SK-MEL-5 (cell line): ENCODE measurements around the gene GASK1B. TPM values are rescaled to one million over a fixed set of nuclear protein-coding genes. Genes with fewer than 3 reads are reported as not detected.

Experiments used
- DNase-seq: peaks from one replicate; pipeline ENCODE4 v3.0.0-alpha.2; 2016; ENCODE audit warnings: low read depth, low spot score
- in situ Hi-C: cut with HindIII; loops from 2 replicates; pipeline ENCODE4 v1.10.0; 2016; ENCODE audit warnings: low sequenced_read_pairs, high pct_unique_total_duplicates, low pct_unique_long_range_greater_than_20kb
- polyA plus RNA-seq, 2 experiments: library from polyadenylated mRNA; depleted of rRNA; stranded (reverse); fragments of >200 nt; gene quantifications; 2 replicates each; pipeline ENCODE4 v1.2.3, GENCODE V29; 2015
- total RNA-seq: library from RNA; depleted of rRNA; stranded (reverse); fragments of >200 nt; shearing (Covaris generic); gene quantifications from 2 replicates; pipeline ENCODE4 v1.2.3, GENCODE V29; 2014; rRNA removed

Gene GASK1B
- total RNA-seq, result 11.7 and 12.8 TPM in 2 replicates
- 24.4 and 29.9 TPM in 2 replicates for polyA plus RNA-seq (2015; cell fraction: cytosol; rRNA removed)
- polyA plus RNA-seq (2015; cell fraction: nucleus; rRNA removed), result 21.6 and 24.1 TPM in 2 replicates

GRCh38 chr4:158172261-158173258, at the start of gene GASK1B:
TSS of gene GASK1B (minus strand) at chr4:158173025. CDS start at chr4:158171375, 1,650 bp downstream.
- in situ Hi-C loops, result loop anchor here (10.0 kb wide), 1 partner anchor 178 kb away; no protein-coding TSS in a partner anchor

GRCh38 chr4:158219623-158220022, 46.8 kb upstream of the GASK1B start:
- no peak for DNase-seq

More at GRCh38 chr4:158172261-158173258, at the start of gene GASK1B:
- DNase-seq, result peak; percentile 73

GRCh38 chr4:158217763-158218162, 44.9 kb upstream of the GASK1B start:
- no peak for DNase-seq
- in situ Hi-C loops, result no loop called here

More at GRCh38 chr4:158219623-158220022, 46.8 kb upstream of the GASK1B start:
- in situ Hi-C loops, result no loop called here

GRCh38 chr4:158214856-158215255, 42.0 kb upstream of the GASK1B start:
- no peak for DNase-seq
- in situ Hi-C loops, result no loop called here

GRCh38 chr4:158213466-158213865, 40.6 kb upstream of the GASK1B start:
- no peak for DNase-seq
- in situ Hi-C loops, result no loop called here

- no peak for DNase-seq
- in situ Hi-C loops, result no loop called here
Measured at GRCh38 chr4:158211222-158211621, 38.4 kb upstream of the GASK1B start.

- peak; percentile 89 for DNase-seq
- in situ Hi-C loops, result no loop called here
Measured at GRCh38 chr4:158209825-158210807, 37.3 kb upstream of the GASK1B start, which contains the start of gene TMEM144. TSS of gene TMEM144 (plus strand) at chr4:158210486. CDS start at chr4:158212668, 2,182 bp downstream.

GRCh38 chr4:158208963-158209640, 36.3 kb upstream of the GASK1B start:
- no peak for DNase-seq
- in situ Hi-C loops, result no loop called here

GRCh38 chr4:158203929-158204328, 31.1 kb upstream of the GASK1B start:
- in situ Hi-C loops, result no loop called here
- no peak for DNase-seq

GRCh38 chr4:158203436-158203835, 30.6 kb upstream of the GASK1B start:
- no peak for DNase-seq
- in situ Hi-C loops, result no loop called here

- in situ Hi-C loops, result no loop called here
- no peak for DNase-seq
Measured at GRCh38 chr4:158202481-158202880, 29.7 kb upstream of the GASK1B start.

- in situ Hi-C loops, result no loop called here
- DNase-seq, result no peak
Measured at GRCh38 chr4:158201876-158202275, 29.1 kb upstream of the GASK1B start.

- in situ Hi-C loops, result no loop called here
- DNase-seq, result no peak
Measured at GRCh38 chr4:158201322-158201721, 28.5 kb upstream of the GASK1B start.

- in situ Hi-C loops, result no loop called here
Measured at GRCh38 chr4:158200214-158200613, 27.4 kb upstream of the GASK1B start.

GRCh38 chr4:158197194-158197776, 24.5 kb upstream of the GASK1B start:
- in situ Hi-C loops, result no loop called here

More at GRCh38 chr4:158200214-158200613, 27.4 kb upstream of the GASK1B start:
- no peak for DNase-seq

GRCh38 chr4:158195297-158195696, 22.5 kb upstream of the GASK1B start:
- in situ Hi-C loops, result no loop called here
- no peak for DNase-seq

More at GRCh38 chr4:158197194-158197776, 24.5 kb upstream of the GASK1B start:
- no peak for DNase-seq
